NT2/D1 (cell line): Measurements from ENCODE around the gene MMS19.
A peak's percentile ranks its signal among the peaks of the same experiment; 100 is the strongest.

Experiments used
- DNase-seq: peaks from one replicate; pipeline ENCODE4 v3.0.0-alpha.2; 2011; ENCODE audit warnings: low read depth, low spot score
- H3K27me3 ChIP-seq: 2 replicates; pipeline ENCODE4 v1.6.0; 2011; ENCODE audit warnings: mild to moderate bottlenecking; ENCODE audit not compliant: insufficient read length, insufficient read depth
- H3K36me3 ChIP-seq: 2 replicates; pipeline ENCODE4 v1.6.1; 2011; ENCODE audit warnings: mild to moderate bottlenecking, low read length, mixed read lengths; ENCODE audit not compliant: insufficient read depth, insufficient read length
- H3K4me1 ChIP-seq: 2 replicates; pipeline ENCODE4 v1.5.1; 2011; ENCODE audit not compliant: insufficient read depth, insufficient read length
- H3K4me3 ChIP-seq: 2 replicates; pipeline ENCODE4 v1.5.1; 2011; ENCODE audit warnings: low read depth; ENCODE audit not compliant: insufficient read length
- H3K9ac ChIP-seq: 2 replicates; pipeline ENCODE4 v1.6.0; 2011; ENCODE audit warnings: low read depth; ENCODE audit not compliant: insufficient read length
- H3K9me3 ChIP-seq: 2 replicates; pipeline ENCODE4 v1.5.1; 2011; ENCODE audit warnings: mild to moderate bottlenecking, low read length; ENCODE audit not compliant: insufficient read depth
- SUZ12 ChIP-seq: IDR thresholded peaks from 2 replicates; pipeline ENCODE4 v1.6.1; 2011; ENCODE audit not compliant: insufficient read length, insufficient read depth; ENCODE audit errors: extremely low read depth
- YY1 ChIP-seq: IDR thresholded peaks from 2 replicates; pipeline ENCODE4 v1.6.1; 2011; ENCODE audit not compliant: insufficient read length, insufficient read depth
- ZNF274 ChIP-seq: IDR thresholded peaks from 2 replicates; pipeline ENCODE4 v1.6.1; 2011; ENCODE audit warnings: mild to moderate bottlenecking, low read depth, low read length

Gene MMS19

GRCh38 chr10:97445357-97445721 is 52.9 kb downstream of the MMS19 start:
- Histone ChIP-seq H3K4me1 (no peaks in the 10 kb centered on the region), H3K4me3 (peak overlapping the region; percentile 91), H3K36me3 (peaks cover 48% of the 10 kb centered on the region), H3K27me3 (no peaks in the 10 kb centered on the region), H3K9ac (peak overlapping the region; percentile 73), H3K9me3 (no peaks in the 10 kb centered on the region)
- DNase-seq = no peak
- no peak for TF ChIP-seq YY1
- no peak for TF ChIP-seq ZNF274
- TF ChIP-seq SUZ12 = no peak

DNA sequence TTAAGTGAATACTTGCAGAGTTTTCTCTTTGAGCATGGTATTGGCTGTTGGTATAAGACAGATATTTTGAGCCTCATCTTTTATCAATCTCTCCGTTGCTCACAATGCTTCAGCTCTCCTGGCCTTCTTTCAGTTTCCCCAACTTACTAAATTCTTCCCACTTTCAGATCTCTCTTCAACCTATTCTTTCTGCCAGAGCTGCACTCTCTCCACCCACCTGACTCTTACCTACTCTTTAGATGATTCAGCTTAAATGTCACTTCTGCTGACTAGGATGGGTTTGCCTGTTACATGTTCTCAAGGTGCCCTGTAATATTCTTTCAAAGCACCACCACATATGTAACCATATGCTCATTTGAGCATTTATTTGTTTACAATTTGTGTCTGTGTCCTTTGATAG is 54.0 kb downstream of the MMS19 start:
- Histone ChIP-seq H3K27me3 (no peaks in the 10 kb centered on the region), H3K9me3 (no peaks in the 10 kb centered on the region), H3K4me3 (no peak overlapping the region), H3K4me1 (no peaks in the 10 kb centered on the region), H3K36me3 (peaks cover 51% of the 10 kb centered on the region), H3K9ac (no peak overlapping the region)
- DNase-seq = no peak
- TF ChIP-seq YY1 = no peak
- no peak for TF ChIP-seq ZNF274
- no peak for TF ChIP-seq SUZ12

GRCh38 chr10:97442277-97442676 is 55.9 kb downstream of the MMS19 start:
- no peak overlapping the region for H3K4me3 ChIP-seq
- H3K9ac ChIP-seq = no peak overlapping the region
- no peak for TF ChIP-seq YY1
- H3K36me3 ChIP-seq = peaks cover 51% of the 10 kb centered on the region
- no peaks in the 10 kb centered on the region for H3K27me3 ChIP-seq
- no peaks in the 10 kb centered on the region for H3K4me1 ChIP-seq
- DNase-seq = no peak
- H3K9me3 ChIP-seq = no peaks in the 10 kb centered on the region

DNA sequence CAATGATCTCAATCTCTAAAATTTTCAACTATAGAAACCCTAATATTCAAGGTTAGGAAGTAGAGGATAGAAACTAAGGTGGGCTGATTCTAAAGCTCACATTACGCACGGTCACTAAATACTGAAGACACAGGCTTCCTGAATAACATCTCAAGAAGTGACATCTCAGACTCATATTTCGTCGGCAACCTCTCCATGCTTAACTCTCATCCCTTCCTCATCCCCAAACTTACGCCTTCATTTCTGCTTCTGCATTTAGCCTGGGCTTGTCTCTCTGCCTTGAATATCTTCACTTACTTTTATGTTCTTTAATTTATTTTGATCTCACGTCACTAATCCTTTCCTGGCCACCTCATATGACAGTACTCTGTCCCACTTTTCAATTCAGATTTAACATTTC is 63.0 kb downstream of the MMS19 start:
- Histone ChIP-seq H3K9me3 (no peaks in the 10 kb centered on the region), H3K9ac (no peak overlapping the region), H3K4me1 (no peaks in the 10 kb centered on the region), H3K36me3 (peaks cover 63% of the 10 kb centered on the region), H3K27me3 (no peaks in the 10 kb centered on the region), H3K4me3 (no peak overlapping the region)
- TF ChIP-seq ZNF274 = no peak
- no peak for TF ChIP-seq SUZ12
- TF ChIP-seq YY1 = no peak
- no peak for DNase-seq

- Histone ChIP-seq H3K27me3 (no peaks in the 10 kb centered on the region), H3K9ac (no peak overlapping the region), H3K4me1 (no peaks in the 10 kb centered on the region), H3K4me3 (no peak overlapping the region), H3K9me3 (no peaks in the 10 kb centered on the region), H3K36me3 (peaks cover 67% of the 10 kb centered on the region)
- no peak for DNase-seq
- TF ChIP-seq YY1 (no peak), SUZ12 (no peak), ZNF274 (no peak)
Observed at GRCh38 chr10:97434557-97434956, 63.7 kb downstream of the MMS19 start.

- DNase-seq = no peak
- no peak overlapping the region for H3K4me3 ChIP-seq
- H3K27me3 ChIP-seq = no peaks in the 10 kb centered on the region
- H3K9me3 ChIP-seq = no peaks in the 10 kb centered on the region
- H3K36me3 ChIP-seq = peaks cover 66% of the 10 kb centered on the region
- no peaks in the 10 kb centered on the region for H3K4me1 ChIP-seq
- no peak overlapping the region for H3K9ac ChIP-seq
- no peak for TF ChIP-seq ZNF274
- no peak for TF ChIP-seq YY1
- TF ChIP-seq SUZ12 = no peak
Observed at GRCh38 chr10:97434055-97434454, 64.2 kb downstream of the MMS19 start.

- no peaks in the 10 kb centered on the region for H3K27me3 ChIP-seq
- H3K4me1 ChIP-seq = no peaks in the 10 kb centered on the region
- H3K9me3 ChIP-seq = no peaks in the 10 kb centered on the region
- no peak for DNase-seq
- H3K36me3 ChIP-seq = peaks cover 49% of the 10 kb centered on the region
- TF ChIP-seq YY1 = no peak
- no peak for TF ChIP-seq SUZ12
- TF ChIP-seq ZNF274 = no peak
- peak overlapping the region; percentile 54 for H3K9ac ChIP-seq
- H3K4me3 ChIP-seq = peak overlapping the region; percentile 22
Observed at GRCh38 chr10:97428572-97428981, 69.6 kb downstream of the MMS19 start.

DNA sequence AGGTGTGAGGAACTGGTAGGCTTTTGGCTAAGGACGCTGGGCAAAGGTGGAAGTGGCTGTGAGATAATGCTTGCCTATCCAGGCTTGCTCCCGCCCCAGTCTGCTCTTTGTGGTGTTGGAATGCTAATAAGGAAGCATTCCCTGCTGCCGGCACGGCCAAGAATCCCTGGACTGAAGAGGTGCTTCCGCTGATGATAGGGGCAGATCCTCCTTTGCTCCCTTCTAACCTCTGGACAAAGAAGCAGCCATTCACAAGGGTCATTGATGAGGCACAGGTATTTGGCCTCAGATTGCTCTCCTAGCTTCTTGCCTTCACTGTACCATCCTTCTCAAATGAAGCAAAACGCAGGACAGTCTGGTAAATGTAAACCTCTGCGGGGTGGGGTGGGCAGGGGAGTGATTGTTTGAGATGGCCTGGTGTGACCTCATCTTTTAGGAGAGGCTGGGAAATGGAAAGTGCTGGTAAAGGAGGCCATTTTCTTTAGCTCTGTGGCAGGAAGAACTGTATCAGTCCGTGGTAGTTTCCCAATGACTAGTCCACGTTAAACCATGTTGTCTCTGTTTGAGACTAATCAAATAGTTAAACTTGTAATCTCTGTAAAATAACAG is 70.5 kb downstream of the MMS19 start:
- no peaks in the 10 kb centered on the region for H3K27me3 ChIP-seq
- TF ChIP-seq YY1 (no peak), ZNF274 (no peak), SUZ12 (no peak)
- DNase-seq = peak; percentile 64
- H3K9ac ChIP-seq = peak overlapping the region; percentile 98
- H3K4me3 ChIP-seq = peak overlapping the region; percentile 95
- no peaks in the 10 kb centered on the region for H3K9me3 ChIP-seq
- H3K36me3 ChIP-seq = peaks cover 47% of the 10 kb centered on the region
- H3K4me1 ChIP-seq = no peaks in the 10 kb centered on the region
